Gastrocnemius medialis (tissue), 4 donors: ENCODE results near the gene TNNT2. TPM values are rescaled to one million over a fixed set of nuclear protein-coding genes. Genes with fewer than 3 reads are reported as not detected.

Experiments used
- ATAC-seq, 2 donors: fragments of 150-250 bp; one replicate each; pipeline ENCODE4 v1.9.1; 2016
- DNase-seq, 2 donors: peaks; one replicate each; pipeline ENCODE4 v3.0.0-alpha.2; 2019
- H3K27ac ChIP-seq, 4 donors: fragments of 200-600 bp; sonication (generic); 1 replicate in 1 of 4; 2 replicates in 3 of 4; pipeline ENCODE4 v1.5.1; 2016 to 2018; ENCODE audit warnings: mild to moderate bottlenecking in 2 of 4, moderate library complexity in 1 of 4
- H3K27me3 ChIP-seq, 3 donors: fragments of 200-600 bp; sonication (generic) in 2 of 3; 1 replicate in 1 of 3; 2 replicates in 2 of 3; pipeline versions ENCODE4 v1.5.1 to v1.6.0; 2016 to 2019; ENCODE audit warnings: mild to moderate bottlenecking in 1 of 3, moderate library complexity in 1 of 3
- H3K36me3 ChIP-seq, 2 donors: fragments of 200-600 bp; sonication (generic) in 1 of 2; one replicate each; pipeline ENCODE4 v1.5.1; 2017 to 2018
- H3K4me1 ChIP-seq, 2 donors: fragments of 200-600 bp; sonication (generic) in 1 of 2; one replicate each; pipeline ENCODE4 v1.5.1; 2016 to 2017; ENCODE audit warnings: mild to moderate bottlenecking in 2 of 2
- H3K4me3 ChIP-seq, 4 donors: fragments of 200-600 bp; sonication (generic) in 3 of 4; 1 replicate in 1 of 4; 2 replicates in 3 of 4; pipeline ENCODE4 v1.5.1; 2016 to 2019; ENCODE audit warnings: mild to moderate bottlenecking in 2 of 4
- H3K9me3 ChIP-seq, 3 donors: fragments of 200-600 bp; sonication (generic) in 2 of 3; 1 replicate in 1 of 3; 2 replicates in 2 of 3; pipeline ENCODE4 v1.5.1; 2016 to 2019
- POLR2A ChIP-seq, 2 donors: fragments of 450-650 bp; IDR thresholded peaks; one replicate each; pipeline ENCODE4 v1.6.1; 2017; ENCODE audit warnings: antibody characterized with exemption in 2 of 2, mild to moderate bottlenecking in 2 of 2, moderate library complexity in 2 of 2
- in situ Hi-C, 4 donors: fragments of 200-750 bp; cut with MboI; loops; one replicate each; pipeline versions ENCODE4 v1.15.0 to v1.8.0; 2017; ENCODE audit warnings: low sequenced_read_pairs in 4 of 4
- intact Hi-C: fragments of 100-400 bp; cut with DNase I; formaldehyde crosslinking; loops from one replicate; pipeline ENCODE4 v1.15.1; 2023; ENCODE audit warnings: low total_unique reads
- total RNA-seq, 4 donors: library from RNA; depleted of rRNA; stranded (reverse); fragments of >200 nt; gene quantifications; one replicate each; pipeline versions ENCODE4 v1.1.0 to v1.2.3, GENCODE V29; 2016
- TF ChIP-seq, protein P1 (sequence below), 5 experiments: fragments of 450-650 bp in 3 of 5; fragments of 200-600 bp in 2 of 5; sonication (generic) in 2 of 5; IDR thresholded peaks in 4 of 5; conservative IDR thresholded peaks in 1 of 5; 1 replicate in 4 of 5; 2 replicates in 1 of 5; pipeline ENCODE4 v1.5.1; 2016 to 2019; ENCODE audit warnings: antibody characterized with exemption in 5 of 5, mild to moderate bottlenecking in 3 of 5, moderate library complexity in 3 of 5

Gene TNNT2
- total RNA-seq, 4 donors from 2014 or later: 0.39 to 14.8 (median 6.7) TPM; not detected in 1

DNA sequence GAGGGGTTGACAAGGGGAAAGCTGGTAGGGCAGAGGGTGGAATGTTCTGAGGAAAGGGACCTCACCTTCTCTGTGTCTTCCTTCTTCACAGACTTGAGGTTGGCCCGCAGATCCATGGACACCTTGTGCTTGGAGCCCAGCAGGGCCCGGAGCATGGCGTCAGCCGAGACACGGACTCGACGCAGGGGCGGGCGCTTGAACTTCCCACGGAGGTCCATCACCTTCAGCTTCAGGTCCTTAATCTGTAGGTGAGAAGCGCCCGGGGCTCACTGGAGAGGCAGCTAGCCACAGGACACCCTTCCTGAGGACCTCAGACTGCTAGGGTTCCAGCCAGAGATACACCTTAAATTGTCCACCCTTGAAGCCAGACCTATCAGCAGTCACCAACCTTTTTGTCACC, 33.8 kb upstream of the TNNT2 start:
- Histone ChIP-seq H3K27ac (peak overlapping the region in 2 of 4 donors; percentile 33 to 93), H3K9me3 (no peaks in the 10 kb centered on the region), H3K36me3 (peaks cover 0 to 9% of the 10 kb centered on the region in 2 donors), H3K27me3 (no peaks in the 10 kb centered on the region), H3K4me3 (no peak overlapping the region), H3K4me1 (peaks cover 0 to 6% of the 10 kb centered on the region in 2 donors)
- ATAC-seq: no peak
- in situ Hi-C loops: no loop called here
- intact Hi-C loops: no loop called here
- TF ChIP-seq, protein P1, sequence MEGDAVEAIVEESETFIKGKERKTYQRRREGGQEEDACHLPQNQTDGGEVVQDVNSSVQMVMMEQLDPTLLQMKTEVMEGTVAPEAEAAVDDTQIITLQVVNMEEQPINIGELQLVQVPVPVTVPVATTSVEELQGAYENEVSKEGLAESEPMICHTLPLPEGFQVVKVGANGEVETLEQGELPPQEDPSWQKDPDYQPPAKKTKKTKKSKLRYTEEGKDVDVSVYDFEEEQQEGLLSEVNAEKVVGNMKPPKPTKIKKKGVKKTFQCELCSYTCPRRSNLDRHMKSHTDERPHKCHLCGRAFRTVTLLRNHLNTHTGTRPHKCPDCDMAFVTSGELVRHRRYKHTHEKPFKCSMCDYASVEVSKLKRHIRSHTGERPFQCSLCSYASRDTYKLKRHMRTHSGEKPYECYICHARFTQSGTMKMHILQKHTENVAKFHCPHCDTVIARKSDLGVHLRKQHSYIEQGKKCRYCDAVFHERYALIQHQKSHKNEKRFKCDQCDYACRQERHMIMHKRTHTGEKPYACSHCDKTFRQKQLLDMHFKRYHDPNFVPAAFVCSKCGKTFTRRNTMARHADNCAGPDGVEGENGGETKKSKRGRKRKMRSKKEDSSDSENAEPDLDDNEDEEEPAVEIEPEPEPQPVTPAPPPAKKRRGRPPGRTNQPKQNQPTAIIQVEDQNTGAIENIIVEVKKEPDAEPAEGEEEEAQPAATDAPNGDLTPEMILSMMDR (IDR thresholded peaks at IDR 0.05 in 4 of 5, conservative IDR thresholded peaks at IDR 0.05 in 1 of 5): no peak
- no peak for TF ChIP-seq POLR2A (IDR thresholded peaks at IDR 0.05)
- DNase-seq: no peak

DNA sequence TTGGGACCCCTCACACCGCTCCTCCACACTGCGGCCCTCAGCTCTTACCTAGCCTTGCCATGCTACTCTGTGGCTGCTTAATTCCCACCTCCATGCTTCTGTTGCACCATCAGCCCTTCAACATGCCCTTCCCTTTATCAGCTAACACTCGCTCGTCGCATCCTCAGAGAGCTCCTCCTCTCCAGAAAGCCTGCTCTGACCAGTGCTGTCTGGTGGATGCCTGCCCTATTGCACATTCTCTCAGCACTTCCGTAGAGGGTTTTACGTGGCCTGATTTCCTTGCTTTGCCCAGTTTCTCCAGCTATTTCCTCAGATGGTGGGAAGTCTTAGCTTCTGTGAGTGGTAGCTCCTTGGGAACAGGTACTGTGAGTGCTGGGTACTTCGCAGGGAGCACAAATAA, 32.0 kb upstream of the TNNT2 start:
- H3K4me3 ChIP-seq: no peak overlapping the region
- no peak for TF ChIP-seq POLR2A (IDR thresholded peaks at IDR 0.05)
- TF ChIP-seq, protein P1 (IDR thresholded peaks at IDR 0.05 in 4 of 5, conservative IDR thresholded peaks at IDR 0.05 in 1 of 5): no peak
- DNase-seq (no peak), ATAC-seq (no peak)
- no peak overlapping the region for H3K27ac ChIP-seq
- H3K27me3 ChIP-seq: no peaks in the 10 kb centered on the region
- H3K4me1 ChIP-seq: no peaks in the 10 kb centered on the region
- H3K9me3 ChIP-seq: no peaks in the 10 kb centered on the region
- intact Hi-C loops: no loop called here
- H3K36me3 ChIP-seq: peaks cover 0 to 9% of the 10 kb centered on the region in 2 donors
- in situ Hi-C loops: no loop called here

DNA sequence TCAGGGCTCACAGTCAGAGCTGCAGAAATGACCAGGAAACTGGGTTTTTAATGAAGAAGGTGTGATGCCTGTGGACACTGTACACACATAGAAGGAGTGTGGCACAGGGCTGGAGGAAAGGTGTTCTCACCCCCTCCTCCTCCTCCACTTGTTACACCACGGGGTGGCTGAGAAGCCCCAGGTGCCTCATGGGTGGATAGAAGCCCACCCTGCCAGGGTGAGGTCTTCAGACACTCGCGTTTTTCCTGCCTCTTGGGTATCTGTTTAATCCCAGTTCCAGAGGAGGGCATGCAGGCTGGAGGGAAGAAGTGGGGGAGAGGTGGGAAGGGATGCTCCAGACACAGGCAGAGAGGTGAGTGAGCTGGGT, 31.3 kb upstream of the TNNT2 start:
- Histone ChIP-seq H3K36me3 (peaks cover 0 to 9% of the 10 kb centered on the region in 2 donors), H3K27ac (peak overlapping the region in 2 of 4 donors; percentile 18 to 29), H3K27me3 (no peaks in the 10 kb centered on the region), H3K4me1 (no peaks in the 10 kb centered on the region), H3K4me3 (no peak overlapping the region), H3K9me3 (no peaks in the 10 kb centered on the region)
- intact Hi-C loops (loop anchor here (1.0 kb wide), 2 partner anchors 24 to 155 kb away; no protein-coding TSS in a partner anchor), in situ Hi-C loops (no loop called here)
- ATAC-seq: no peak
- DNase-seq: no peak
- no peak for TF ChIP-seq POLR2A (IDR thresholded peaks at IDR 0.05)
- TF ChIP-seq, protein P1 (IDR thresholded peaks at IDR 0.05 in 4 of 5, conservative IDR thresholded peaks at IDR 0.05 in 1 of 5): no peak

DNA sequence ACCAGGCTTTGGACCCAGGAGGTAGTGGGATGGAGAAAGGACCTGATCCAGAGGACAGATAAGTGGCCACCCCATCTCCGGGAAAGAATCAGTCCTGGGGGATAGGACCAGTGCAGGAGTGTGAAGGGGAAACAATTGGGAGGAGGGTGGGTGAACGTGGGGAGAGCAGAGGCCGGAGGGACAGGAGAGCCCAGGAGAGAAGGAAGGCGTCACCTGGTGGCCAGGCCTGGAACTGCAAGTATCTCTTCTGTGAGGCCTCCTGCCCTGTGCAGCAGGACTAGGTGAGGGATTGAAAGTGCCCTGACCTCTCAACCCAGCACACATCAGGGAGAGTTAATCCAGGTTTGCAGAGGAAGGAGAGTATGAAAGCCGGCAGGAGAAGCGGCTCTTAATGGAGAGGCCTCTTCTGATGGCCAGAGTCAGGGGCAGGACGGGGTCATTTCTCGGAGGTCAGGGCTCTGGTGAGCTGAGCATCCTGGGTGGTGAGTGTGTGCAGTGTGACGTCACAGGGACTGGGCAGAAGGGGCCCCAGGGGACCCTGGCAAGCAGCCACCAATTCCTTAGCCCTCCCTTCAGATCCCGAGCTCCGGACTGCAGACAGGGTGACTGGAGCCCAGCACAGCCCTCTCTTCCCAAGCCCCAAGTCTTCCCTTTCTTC, 30.8 kb upstream of the TNNT2 start:
- peak; percentile 41 to 81 for DNase-seq

More for the DNA sequence above, 30.8 kb upstream of the TNNT2 start:
- ATAC-seq: peak; percentile 79 to 85
- peaks cover 0 to 9% of the 10 kb centered on the region in 2 donors for H3K36me3 ChIP-seq
- H3K4me1 ChIP-seq: no peaks in the 10 kb centered on the region
- H3K27me3 ChIP-seq: no peaks in the 10 kb centered on the region
- TF ChIP-seq, protein P1 (IDR thresholded peaks at IDR 0.05 in 4 of 5, conservative IDR thresholded peaks at IDR 0.05 in 1 of 5): peak; percentile 88 to 94 (median 93)
- no peak for TF ChIP-seq POLR2A (IDR thresholded peaks at IDR 0.05)
- in situ Hi-C loops (no loop called here), intact Hi-C loops (loop anchor here (1.0 kb wide), 2 partner anchors 23 to 154 kb away; no protein-coding TSS in a partner anchor)
- H3K4me3 ChIP-seq: no peak overlapping the region
- no peaks in the 10 kb centered on the region for H3K9me3 ChIP-seq
- H3K27ac ChIP-seq: peak overlapping the region; percentile 29 to 50 (median 40)
